SK-N-SH (cell line): ENCODE data around the gene UBN2. TPM values are rescaled to one million over a fixed set of nuclear protein-coding genes. Genes with fewer than 3 reads are reported as not detected.
"Not testable (repeated sequence)": the region's sequence is repeated elsewhere in the genome, so short reads cannot be mapped to it uniquely, and the experiment has no call there.

Source experiments
- CTCF ChIA-PET: fragments of 300-600, 350-600 bp; formaldehyde crosslinking; extraction: SDS; loops from one replicate; lab custom pipeline; 2021; lab: Yijun Ruan, JAX
- POLR2A ChIA-PET: fragments of 350-600 bp; sonication (Branson Sonifier 250); formaldehyde crosslinking; extraction: SDS; loops from one replicate; lab custom pipeline; 2020; ENCODE audit warnings: antibody characterized with exemption, inconsistent platforms; lab: Yijun Ruan, JAX
- DNase-seq: peaks from one replicate; pipeline ENCODE4 v3.0.0; 2012
- H2AFZ ChIP-seq: fragments of 200-600 bp; sonication (generic); 2 replicates; pipeline ENCODE4 v1.8.1; 2016; ENCODE audit warnings: antibody characterized with exemption, mild to moderate bottlenecking, low read depth
- H3F3A ChIP-seq: fragments of 200-600 bp; sonication (generic); replicated peaks from 2 replicates; pipeline ENCODE3; 2016; ENCODE audit warnings: antibody characterized with exemption, mild to moderate bottlenecking; ENCODE audit not compliant: insufficient read depth
- H3K27ac ChIP-seq, 2 experiments: fragments of 200-500 bp in 1 of 2; fragments of 200-600 bp in 1 of 2; sonication (Bioruptor generic) in 1 of 2; sonication (generic), shearing (Covaris generic) in 1 of 2; 2 replicates each; pipeline versions ENCODE4 v1.5.1 to v1.6.1; 2014 to 2016; ENCODE audit warnings: low read depth in 2 of 2, inconsistent platforms in 1 of 2, low read length in 1 of 2, mild to moderate bottlenecking in 1 of 2, mixed read lengths in 1 of 2
- H3K27me3 ChIP-seq: fragments of 200-600 bp; sonication (generic), shearing (Covaris generic); 2 replicates; pipeline ENCODE4 v1.6.1; 2016; ENCODE audit warnings: mixed run types; ENCODE audit not compliant: insufficient read depth
- H3K36me3 ChIP-seq, 2 experiments: fragments of 200-500 bp in 1 of 2; fragments of 200-600 bp in 1 of 2; sonication (Bioruptor generic) in 1 of 2; sonication (generic) in 1 of 2; replicated peaks in 1 of 2; 2 replicates each; pipeline versions ENCODE3 to v1.5.1; 2014 to 2016; ENCODE audit warnings: low read length in 1 of 2, mild to moderate bottlenecking in 1 of 2; ENCODE audit not compliant: insufficient read depth in 2 of 2, control insufficient read depth in 1 of 2
- H3K4me1 ChIP-seq, 2 experiments: fragments of 200-500 bp in 1 of 2; fragments of 200-600 bp in 1 of 2; sonication (Bioruptor generic) in 1 of 2; sonication (generic), shearing (Covaris generic) in 1 of 2; 2 replicates each; pipeline versions ENCODE4 v1.5.1 to v1.6.1; 2014 to 2016; ENCODE audit warnings: low read depth in 1 of 2, low read length in 1 of 2, mixed run types in 1 of 2; ENCODE audit not compliant: insufficient read depth in 2 of 2, control insufficient read depth in 1 of 2
- H3K4me2 ChIP-seq: fragments of 200-600 bp; sonication (generic), shearing (Covaris generic); 2 replicates; pipeline ENCODE4 v1.6.1; 2017; ENCODE audit warnings: mixed run types
- H3K4me3 ChIP-seq, 2 experiments: fragments of 200-500 bp in 1 of 2; fragments of 200-600 bp in 1 of 2; sonication (Bioruptor generic) in 1 of 2; sonication (generic), shearing (Covaris generic) in 1 of 2; 2 replicates each; pipeline versions ENCODE4 v1.5.1 to v1.8.1; 2014 to 2016; ENCODE audit warnings: low read depth in 2 of 2, inconsistent platforms in 1 of 2, low read length in 1 of 2, mild to moderate bottlenecking in 1 of 2, mixed read lengths in 1 of 2, moderate library complexity in 1 of 2
- H3K79me2 ChIP-seq: fragments of 200-600 bp; sonication (generic); 2 replicates; pipeline ENCODE4 v1.8.1; 2017; ENCODE audit warnings: mild to moderate bottlenecking; ENCODE audit not compliant: insufficient read depth
- H3K9ac ChIP-seq: fragments of 200-600 bp; sonication (generic); 2 replicates; pipeline ENCODE4 v1.6.1; 2017; ENCODE audit warnings: mixed run types
- H3K9me2 ChIP-seq: fragments of 200-600 bp; sonication (generic); 2 replicates; pipeline ENCODE4 v1.6.1; 2017; ENCODE audit warnings: mixed run types
- H3K9me3 ChIP-seq: fragments of 200-600 bp; sonication (generic); 2 replicates; pipeline ENCODE4 v1.6.1; 2017; ENCODE audit warnings: mixed run types, mild to moderate bottlenecking, moderate library complexity
- H4K20me1 ChIP-seq: fragments of 200-600 bp; sonication (generic); 2 replicates; pipeline ENCODE4 v1.6.1; 2017; ENCODE audit warnings: mild to moderate bottlenecking, mixed run types; ENCODE audit not compliant: insufficient read depth
- FOXJ3 ChIP-seq: sonication (generic); formaldehyde crosslinking; IDR thresholded peaks from 2 replicates; pipeline ENCODE4 v1.5.1; 2020; ENCODE audit warnings: mild to moderate bottlenecking, missing genetic modification reagents
- JUND ChIP-seq: IDR thresholded peaks from 2 replicates; pipeline ENCODE4 v1.4.0; 2012
- MEF2A ChIP-seq: IDR thresholded peaks from 2 replicates; pipeline ENCODE4 v1.4.0; 2012; ENCODE audit warnings: low read depth, borderline replicate concordance
- MXI1 ChIP-seq: IDR thresholded peaks from 2 replicates; pipeline ENCODE4 v1.6.1; 2012; ENCODE audit warnings: mild to moderate bottlenecking, low read depth, low read length, improper control_type of control experiment
- NFIC ChIP-seq: IDR thresholded peaks from 2 replicates; pipeline ENCODE4 v1.4.0; 2012; ENCODE audit warnings: borderline replicate concordance
- RAD21 ChIP-seq: IDR thresholded peaks from 2 replicates; pipeline ENCODE4 v1.6.1; 2012; ENCODE audit warnings: mild to moderate bottlenecking, low read length
- SIN3A ChIP-seq: IDR thresholded peaks from 2 replicates; pipeline ENCODE4 v1.6.1; 2012; ENCODE audit warnings: low read depth, mild to moderate bottlenecking, low read length, moderate library complexity, borderline replicate concordance
- TAF1 ChIP-seq: IDR thresholded peaks from 2 replicates; pipeline ENCODE4 v1.6.1; 2012; ENCODE audit warnings: low read depth, mild to moderate bottlenecking, low read length, moderate library complexity, borderline replicate concordance
- YY1 ChIP-seq: IDR thresholded peaks from 2 replicates; pipeline ENCODE4 v1.4.0; 2012; ENCODE audit warnings: low read depth, mild to moderate bottlenecking
- WGBS: methylation state at CpG from one replicate; pipeline ENCODE4 v1.1.6; 2017; ENCODE audit warnings: low lambda C conversion rate; 5-methylcytosine and 5-hydroxymethylcytosine counted together
- polyA plus RNA-seq, 3 experiments: library from polyadenylated mRNA; depleted of rRNA; stranded (reverse); fragments of >200 nt; gene quantifications; 2 replicates each; pipeline ENCODE4 v1.2.3, GENCODE V29; 2012
- TF ChIP-seq, protein P1 (sequence below): IDR thresholded peaks from 2 replicates; pipeline ENCODE4 v1.4.0; 2012; ENCODE audit warnings: low read depth, borderline replicate concordance
- TF ChIP-seq, protein P2 (sequence below): IDR thresholded peaks from 2 replicates; pipeline ENCODE4; 2012
- TF ChIP-seq, protein P3 (sequence below): fragments of 200-600 bp; sonication (generic); IDR thresholded peaks from 2 replicates; pipeline ENCODE4 v1.6.1; 2017; ENCODE audit warnings: antibody characterized with exemption, mild to moderate bottlenecking, moderate library complexity

UBN2 gene
- polyA plus RNA-seq, 1 of the 3 experiments (the other 2 are of a cell fraction): 2.0 TPM

DNA sequence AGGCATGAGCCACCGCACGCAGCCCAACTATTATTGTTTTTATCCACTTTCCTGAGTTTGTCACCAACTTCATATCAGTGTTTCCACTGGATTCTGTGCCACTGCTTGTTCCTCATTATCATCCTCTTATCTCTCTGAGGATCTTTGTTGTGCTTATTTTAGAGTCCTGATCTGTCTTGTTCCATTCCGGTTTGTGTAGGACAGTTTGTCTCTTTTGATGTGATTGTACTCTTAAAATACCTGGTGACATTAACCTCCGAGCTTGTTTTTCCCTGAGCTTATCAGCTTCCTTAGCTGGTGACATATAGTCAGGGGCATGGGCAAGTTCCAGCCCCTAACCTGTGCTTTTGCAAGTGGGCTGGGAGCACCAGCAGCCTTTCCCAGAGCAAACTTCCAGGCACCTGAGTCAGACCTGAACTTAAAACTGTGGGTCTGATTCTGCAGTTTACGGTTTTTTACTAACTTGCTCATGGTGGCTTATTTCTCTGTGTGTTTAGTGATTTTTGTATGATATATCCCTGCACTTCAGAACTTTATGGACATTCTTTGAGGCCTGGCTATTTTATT lies 87.0 kb downstream of the UBN2 start:
- ChIA-PET POLR2A (no interaction called here), CTCF (interaction anchor here (1.0 to 1.3 kb wide), 2 partner anchors 15 to 26 kb away, joined by 3 read pairs; no protein-coding TSS in a partner anchor)
- no peak overlapping the region for H3K4me2 ChIP-seq
- no peak for DNase-seq
- no peak overlapping the region for H3K4me3 ChIP-seq
- H3K27me3 ChIP-seq: no peaks in the 10 kb centered on the region
- no peaks in the 10 kb centered on the region for H3K9me2 ChIP-seq
- H4K20me1 ChIP-seq: no peaks in the 10 kb centered on the region
- H3K36me3 ChIP-seq: no peaks in the 10 kb centered on the region
- no peak overlapping the region for H3K9ac ChIP-seq
- TF ChIP-seq YY1: no peak
- no peak for TF ChIP-seq RAD21
- TF ChIP-seq FOXJ3 (CRISPR knock-in tag): no peak
- no peak for TF ChIP-seq TAF1
- no peak for TF ChIP-seq MEF2A
- TF ChIP-seq NFIC: no peak
- TF ChIP-seq MXI1: no peak
- no peak for TF ChIP-seq SIN3A
- TF ChIP-seq, protein P1, sequence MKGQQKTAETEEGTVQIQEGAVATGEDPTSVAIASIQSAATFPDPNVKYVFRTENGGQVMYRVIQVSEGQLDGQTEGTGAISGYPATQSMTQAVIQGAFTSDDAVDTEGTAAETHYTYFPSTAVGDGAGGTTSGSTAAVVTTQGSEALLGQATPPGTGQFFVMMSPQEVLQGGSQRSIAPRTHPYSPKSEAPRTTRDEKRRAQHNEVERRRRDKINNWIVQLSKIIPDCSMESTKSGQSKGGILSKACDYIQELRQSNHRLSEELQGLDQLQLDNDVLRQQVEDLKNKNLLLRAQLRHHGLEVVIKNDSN: no peak
- no peak for TF ChIP-seq JUND
- no peaks in the 10 kb centered on the region for H3K4me1 ChIP-seq
- no peak overlapping the region for H3K27ac ChIP-seq
- H3F3A ChIP-seq: no peaks in the 10 kb centered on the region
- H3K79me2 ChIP-seq: no peaks in the 10 kb centered on the region
- H3K9me3 ChIP-seq: no peaks in the 10 kb centered on the region
- H2AFZ ChIP-seq: no peak overlapping the region
- WGBS: 87% methylated on average over 5 of the region's 5 CpGs

DNA sequence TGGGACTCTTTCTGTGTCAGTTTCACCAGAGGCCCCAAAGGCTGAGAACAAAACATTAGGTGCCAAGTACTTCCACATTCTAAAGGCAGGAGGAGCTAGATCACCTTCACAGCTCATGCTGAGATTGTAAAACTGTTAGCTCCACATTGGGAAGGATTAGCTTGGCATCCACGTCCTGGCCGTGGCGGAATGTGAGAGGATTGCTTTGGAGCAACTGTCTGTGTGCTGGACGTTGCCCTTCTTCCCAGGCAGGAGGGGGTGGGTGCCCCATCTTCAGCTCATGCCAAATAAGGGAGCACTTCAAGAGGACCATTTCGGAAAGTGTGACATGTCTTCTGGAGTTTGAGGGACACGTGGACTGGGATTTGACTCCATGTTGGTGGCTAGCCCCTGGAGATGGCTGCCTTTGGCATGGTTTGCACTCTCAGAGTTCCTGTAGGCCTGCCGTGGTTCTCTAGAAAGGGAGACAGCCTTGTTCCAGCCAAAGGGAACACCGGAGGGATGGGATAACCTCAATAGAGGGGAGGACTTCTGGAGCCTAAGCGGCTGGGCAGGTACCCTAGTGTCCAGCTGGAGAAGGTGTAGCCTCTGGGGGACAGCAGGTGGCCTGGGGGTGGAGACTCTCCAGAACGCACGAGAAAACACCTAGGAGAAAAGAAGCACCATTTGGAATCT lies 90.2 kb downstream of the UBN2 start:
- Histone ChIP-seq H3K36me3 (no peaks in the 10 kb centered on the region), H4K20me1 (no peaks in the 10 kb centered on the region), H3K9ac (no peak overlapping the region), H3K4me3 (no peak overlapping the region), H3K4me2 (no peak overlapping the region), H3K79me2 (no peaks in the 10 kb centered on the region), H3K27ac (no peak overlapping the region), H2AFZ (peak overlapping the region; percentile 32; the same call in 1 of the 2 replicates), H3K4me1 (no peaks in the 10 kb centered on the region), H3K9me2 (no peaks in the 10 kb centered on the region), H3K9me3 (no peaks in the 10 kb centered on the region), H3K27me3 (no peaks in the 10 kb centered on the region), H3F3A (no peaks in the 10 kb centered on the region)
- DNase-seq: no peak
- TF ChIP-seq NFIC (no peak), RAD21 (peak; percentile 49)
- TF ChIP-seq, protein P2, sequence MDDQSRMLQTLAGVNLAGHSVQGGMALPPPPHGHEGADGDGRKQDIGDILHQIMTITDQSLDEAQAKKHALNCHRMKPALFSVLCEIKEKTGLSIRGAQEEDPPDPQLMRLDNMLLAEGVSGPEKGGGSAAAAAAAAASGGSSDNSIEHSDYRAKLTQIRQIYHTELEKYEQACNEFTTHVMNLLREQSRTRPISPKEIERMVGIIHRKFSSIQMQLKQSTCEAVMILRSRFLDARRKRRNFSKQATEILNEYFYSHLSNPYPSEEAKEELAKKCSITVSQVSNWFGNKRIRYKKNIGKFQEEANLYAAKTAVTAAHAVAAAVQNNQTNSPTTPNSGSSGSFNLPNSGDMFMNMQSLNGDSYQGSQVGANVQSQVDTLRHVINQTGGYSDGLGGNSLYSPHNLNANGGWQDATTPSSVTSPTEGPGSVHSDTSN: no peak
- TF ChIP-seq, protein P3, sequence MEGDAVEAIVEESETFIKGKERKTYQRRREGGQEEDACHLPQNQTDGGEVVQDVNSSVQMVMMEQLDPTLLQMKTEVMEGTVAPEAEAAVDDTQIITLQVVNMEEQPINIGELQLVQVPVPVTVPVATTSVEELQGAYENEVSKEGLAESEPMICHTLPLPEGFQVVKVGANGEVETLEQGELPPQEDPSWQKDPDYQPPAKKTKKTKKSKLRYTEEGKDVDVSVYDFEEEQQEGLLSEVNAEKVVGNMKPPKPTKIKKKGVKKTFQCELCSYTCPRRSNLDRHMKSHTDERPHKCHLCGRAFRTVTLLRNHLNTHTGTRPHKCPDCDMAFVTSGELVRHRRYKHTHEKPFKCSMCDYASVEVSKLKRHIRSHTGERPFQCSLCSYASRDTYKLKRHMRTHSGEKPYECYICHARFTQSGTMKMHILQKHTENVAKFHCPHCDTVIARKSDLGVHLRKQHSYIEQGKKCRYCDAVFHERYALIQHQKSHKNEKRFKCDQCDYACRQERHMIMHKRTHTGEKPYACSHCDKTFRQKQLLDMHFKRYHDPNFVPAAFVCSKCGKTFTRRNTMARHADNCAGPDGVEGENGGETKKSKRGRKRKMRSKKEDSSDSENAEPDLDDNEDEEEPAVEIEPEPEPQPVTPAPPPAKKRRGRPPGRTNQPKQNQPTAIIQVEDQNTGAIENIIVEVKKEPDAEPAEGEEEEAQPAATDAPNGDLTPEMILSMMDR: peak; percentile 56
- ChIA-PET POLR2A (no interaction called here), CTCF (interaction anchor here (1.0 to 1.9 kb wide), 4 partner anchors 12 to 178 kb away, joined by 3 to 5 read pairs (median 4); no protein-coding TSS in a partner anchor)
- 85% methylated on average over 11 of the region's 11 CpGs for WGBS

DNA sequence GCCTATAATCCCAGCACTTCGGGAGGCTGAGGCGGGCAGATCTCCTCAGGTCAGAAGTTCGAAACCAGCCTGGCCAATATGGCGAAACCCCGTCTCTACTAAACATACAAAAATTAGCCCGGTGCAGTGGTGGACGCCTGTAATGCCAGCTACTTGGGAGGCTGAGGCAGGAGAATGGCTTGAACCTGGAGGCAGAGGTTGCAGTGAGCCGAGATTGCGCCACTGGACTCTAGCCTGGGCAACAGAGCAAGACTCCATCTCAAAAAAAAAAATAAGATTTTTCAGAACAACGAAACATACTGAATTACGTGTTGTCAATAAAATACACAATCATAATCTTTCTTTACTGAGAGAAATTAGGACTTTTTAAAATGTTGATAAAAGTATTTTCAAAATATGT lies 93.7 kb downstream of the UBN2 start:
- H3K79me2 ChIP-seq, H3K9me3 ChIP-seq, POLR2A ChIA-PET, H3K9me2 ChIP-seq, DNase-seq, H3K4me2 ChIP-seq, H3K9ac ChIP-seq, H3K27ac ChIP-seq, H3K36me3 ChIP-seq, H3K27me3 ChIP-seq, H2AFZ ChIP-seq, H4K20me1 ChIP-seq, H3K4me3 ChIP-seq, H3K4me1 ChIP-seq, H3F3A ChIP-seq: not testable (repeated sequence)
- CTCF ChIA-PET: interaction anchor here (0.8 kb wide), 1 partner anchor 15 kb away, joined by 3 read pairs; no protein-coding TSS in a partner anchor
- 92% methylated on average over 11 of the region's 11 CpGs for WGBS
